SU-DHL-6 (cell line): Measurements from ENCODE around the gene ACVRL1.

Experiments used
- CTCF ChIP-seq: fragments of 200-600 bp; sonication (generic); IDR thresholded peaks from one replicate; pipeline ENCODE4 v1.5.1; 2017; ENCODE audit warnings: antibody characterized with exemption, mild to moderate bottlenecking, low read length, moderate library complexity; ENCODE audit not compliant: insufficient read depth, poor library complexity, severe bottlenecking
- EZH2phosphoT487 ChIP-seq: fragments of 200-600 bp; sonication (generic), shearing (Covaris generic); conservative IDR thresholded peaks from 2 replicates; pipeline ENCODE4 v1.6.1; 2018; ENCODE audit warnings: mild to moderate bottlenecking, antibody characterized with exemption, low read length, moderate library complexity, mixed read lengths

- no peak for TF ChIP-seq CTCF
- no peak for TF ChIP-seq EZH2phosphoT487
Measured at GRCh38 chr12:51951199-51951842, 44.0 kb downstream of the ACVRL1 start, which contains the start of gene ACVR1B.
